ENCODE results near the gene NRP2. TPM values are rescaled to one million over a fixed set of nuclear protein-coding genes. Genes with fewer than 3 reads are reported as not detected.

Gene NRP2
- total and polyA plus RNA-seq, 2 donors (not counting 1 experiment from before 2014, with no cell fraction given): 1.8 to 6.8 TPM

GRCh38 chr2:205704127-205704741, 21.9 kb downstream of the NRP2 start:
- no peaks in the 10 kb centered on the region for H3K27me3 Mint-ChIP-seq
- ChIA-PET POLR2A (interaction anchor here (1.4 kb wide), 1 partner anchor 12 kb away, joined by 4 read pairs; no protein-coding TSS in a partner anchor), CTCF (interaction anchor here (1.5 to 4.3 kb wide), 2 partner anchors 17 to 23 kb away, joined by 3 to 54 read pairs; partner anchors contain the start of gene NRP2)
- DNase-seq (no peak), ATAC-seq (ENCODE audit: low read depth) (no peak)
- 91% methylated on average over 6 of the region's 9 CpGs for whole genome bisulfite sequencing (ENCODE audit: insufficient coverage)
- no peaks in the 10 kb centered on the region for H3K9me3 Mint-ChIP-seq (ENCODE audit: insufficient read depth)
- no peak overlapping the region for H2AFZ ChIP-seq (ENCODE audit: insufficient read depth, low read depth, low read length, poor library complexity, severe bottlenecking)
- no peak overlapping the region for H3K4me3 Mint-ChIP-seq
- no peaks in the 10 kb centered on the region for H3K27me3 ChIP-seq (replicated peaks in 1 of 4; ENCODE audit: control extremely low read depth in 1 of 4, control insufficient read depth in 3 of 4, insufficient read depth in 4 of 4, low read length in 3 of 4)
- no peaks in the 10 kb centered on the region for H3K9me3 ChIP-seq (ENCODE audit: control extremely low read depth in 1 of 3, control insufficient read depth in 2 of 3, insufficient read depth in 1 of 3, low read length in 2 of 3)
- peaks cover 54 to 61% of the 10 kb centered on the region in 2 donors for H3K4me1 ChIP-seq (ENCODE audit: control insufficient read depth in 2 of 2, insufficient read depth in 2 of 2, low read length in 2 of 2)
- H3K4me3 ChIP-seq (ENCODE audit: control extremely low read depth in 1 of 5, extremely low read depth in 1 of 5, insufficient read depth in 1 of 5, low read depth in 2 of 5, low read length in 4 of 5): no peak overlapping the region
- no peak overlapping the region for H3K4me2 ChIP-seq (replicated peaks; ENCODE audit: low read depth, low read length, poor library complexity, severe bottlenecking)
- peaks cover 67% of the 10 kb centered on the region for H3K4me1 Mint-ChIP-seq
- peak overlapping the region; percentile 75 for H3K27ac Mint-ChIP-seq
- intact Hi-C loops (cut with micrococcal nuclease): no loop called here
- no peak overlapping the region for H3K9ac ChIP-seq (ENCODE audit: low read length)
- H3K79me2 ChIP-seq (ENCODE audit: control insufficient read depth, insufficient read depth, low read length): no peaks in the 10 kb centered on the region
- H4K20me1 ChIP-seq (ENCODE audit: control insufficient read depth, insufficient read depth, low read length, poor library complexity, severe bottlenecking): no peaks in the 10 kb centered on the region
- no peak for TF ChIP-seq CTCF (IDR thresholded peaks at IDR 0.05)
- TF ChIP-seq EZH2 (IDR thresholded peaks at IDR 0.05; ENCODE audit: borderline replicate concordance, insufficient read depth, low read depth, low read length, poor library complexity, severe bottlenecking): no peak
- H3K27ac ChIP-seq (ENCODE audit: low read length in 2 of 2): peak overlapping the region in 1 of 2 donors; percentile 93
- H3K36me3 ChIP-seq (replicated peaks in 1 of 2; ENCODE audit: control extremely low read depth in 1 of 2, control insufficient read depth in 1 of 2, extremely low read depth in 1 of 2, insufficient read depth in 2 of 2, low read length in 1 of 2): no peaks in the 10 kb centered on the region

All from B cell (primary cell).